Right lung (tissue), 5 donors: ENCODE data around the gene LMF2. TPM values are rescaled to one million over a fixed set of nuclear protein-coding genes. Genes with fewer than 3 reads are reported as not detected.

ENCODE experiments used
- DNase-seq, 2 donors: peaks; one replicate each; pipeline ENCODE4 v3.0.0-alpha.2; 2013
- polyA plus RNA-seq, 5 donors: library from polyadenylated mRNA; unstranded; fragments of 120-200 nt; gene quantifications; one replicate each; pipeline versions ENCODE4 v1.2.1 to v1.2.3, GENCODE V29; 2013; ENCODE audit warnings: inconsistent platforms in 1 of 5, low replicate concordance in 1 of 5; ENCODE audit not compliant: insufficient read length in 5 of 5, insufficient read depth in 1 of 5

Gene LMF2
- polyA plus RNA-seq, 5 donors, result 26.9 to 75.0 (median 45.1) TPM

DNA sequence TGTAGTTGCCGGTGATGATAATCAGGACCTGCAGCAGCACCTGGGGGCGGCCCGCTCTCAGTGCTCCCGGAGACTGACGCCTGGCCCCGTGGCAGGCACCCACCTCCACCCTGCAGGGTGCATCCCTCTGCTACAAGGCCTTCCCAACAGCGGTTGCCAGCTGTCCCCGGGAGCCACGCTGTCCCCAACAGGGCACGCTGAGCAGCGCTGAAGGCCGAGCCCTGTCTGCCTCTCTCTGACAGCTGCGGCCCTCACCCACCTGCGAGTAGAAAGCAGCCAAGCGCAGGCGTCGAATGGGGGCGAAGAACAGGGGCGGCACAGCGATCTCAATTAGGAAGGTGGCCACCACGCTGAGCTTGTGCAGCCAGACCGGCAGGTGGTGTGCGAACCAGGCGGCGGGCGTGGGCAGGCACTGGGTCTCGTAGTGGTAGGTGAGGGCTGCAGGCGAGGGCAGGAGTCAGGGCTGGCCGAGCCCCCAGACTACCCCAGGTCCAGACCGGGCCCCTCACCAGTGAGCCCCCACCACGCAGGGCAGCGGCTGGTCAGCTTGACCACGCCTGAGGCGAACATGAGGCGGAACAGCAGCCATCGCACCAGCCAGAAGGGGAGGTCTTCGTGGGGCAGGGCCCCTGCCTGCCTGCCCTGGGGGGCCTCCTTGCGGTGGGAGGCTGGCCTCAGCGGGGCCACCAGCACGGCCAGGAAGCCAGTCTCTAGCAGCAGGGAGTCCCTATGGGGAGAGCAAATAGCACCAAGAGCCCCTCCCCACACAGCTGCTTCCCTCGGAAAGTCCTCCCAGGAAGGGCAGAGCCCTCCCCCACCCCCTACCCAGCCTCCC, 1.5 kb downstream of the LMF2 start:
- DNase-seq, result no peak

DNA sequence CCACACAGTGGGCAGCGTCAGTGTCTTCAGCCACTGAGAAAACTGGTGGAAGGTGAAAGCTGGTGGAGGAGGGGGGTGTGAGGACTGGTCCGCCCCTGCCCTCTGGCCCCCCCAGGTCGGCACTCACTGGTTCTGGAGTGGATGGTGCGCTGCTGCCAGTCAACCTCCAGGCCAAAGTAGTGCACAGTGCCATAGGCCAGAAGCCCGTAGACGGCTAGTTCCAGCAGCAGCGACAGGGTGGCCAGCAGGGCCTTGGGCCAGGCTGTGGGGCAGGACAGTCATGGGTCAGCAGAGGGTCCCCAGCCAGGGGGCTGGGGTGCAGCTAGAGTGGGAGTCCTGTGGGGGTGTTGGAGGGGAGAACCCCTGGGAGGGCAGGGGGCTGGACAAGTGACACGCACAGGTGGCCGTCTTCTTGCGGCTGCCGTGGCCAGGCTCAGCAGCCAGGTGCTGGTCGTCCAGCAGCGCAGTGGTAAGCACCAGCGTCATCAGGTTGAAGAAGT, 2.2 kb downstream of the LMF2 start:
- DNase-seq, result no peak

GRCh38 chr22:50504369-50505211, 2.9 kb downstream of the LMF2 start:
- DNase-seq, result no peak

DNA sequence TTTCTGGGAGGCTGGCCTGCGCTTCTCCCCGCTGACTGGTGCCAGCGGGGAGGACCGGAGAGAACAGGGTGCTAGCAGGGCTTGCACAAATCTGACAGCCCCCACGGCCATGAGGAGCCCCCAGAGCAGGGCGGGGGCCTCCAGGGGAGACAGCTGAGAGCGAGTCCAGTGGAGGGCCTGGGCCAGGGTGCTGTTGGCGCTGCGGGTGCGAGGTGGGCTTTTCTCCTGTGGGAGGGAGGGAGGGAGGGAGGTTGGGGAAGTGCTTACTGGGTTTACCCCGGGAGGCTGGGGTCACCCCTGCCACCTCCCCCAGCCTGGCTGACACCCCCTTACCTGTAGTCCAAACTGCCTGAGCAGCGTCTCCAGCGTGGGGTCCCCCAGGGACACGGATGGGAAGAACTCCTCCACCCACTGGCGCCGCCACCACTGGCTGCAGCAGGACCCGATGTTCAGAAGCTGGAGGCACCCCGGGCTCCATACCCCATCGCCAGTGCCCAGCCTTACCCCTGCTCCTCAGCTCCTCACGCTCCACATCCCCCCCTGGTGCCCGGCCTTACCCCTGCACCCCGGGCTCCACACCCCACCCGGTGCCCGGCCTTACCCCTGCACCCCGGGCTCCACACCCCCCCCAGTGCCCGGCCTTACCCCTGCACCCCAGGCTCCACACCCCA, 3.9 kb downstream of the LMF2 start:
- no peak for DNase-seq

- no peak for DNase-seq
Observed at GRCh38 chr22:50502628-50503474, 4.7 kb downstream of the LMF2 start.

GRCh38 chr22:50502096-50502495, 5.4 kb downstream of the LMF2 start:
- no peak for DNase-seq

DNA sequence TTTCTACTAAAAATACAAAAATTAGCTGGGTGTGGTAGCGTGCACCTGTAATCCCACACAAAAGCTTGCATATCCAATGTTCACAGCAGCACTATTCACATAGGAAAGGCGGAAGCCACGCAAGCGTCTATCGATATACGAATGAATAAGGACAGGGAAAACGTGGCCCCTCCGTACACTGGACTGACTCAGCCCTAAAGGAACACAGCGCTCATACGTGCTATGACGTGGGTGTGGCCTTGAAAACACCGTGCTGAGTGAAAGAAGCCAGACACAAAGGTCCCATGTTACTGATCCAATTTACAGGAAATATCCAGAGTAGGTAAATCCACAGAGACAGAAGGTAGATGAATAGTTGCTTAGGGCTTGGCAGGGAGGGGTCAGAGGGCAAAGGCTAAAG, 7.0 kb downstream of the LMF2 start:
- DNase-seq, result no peak

DNA sequence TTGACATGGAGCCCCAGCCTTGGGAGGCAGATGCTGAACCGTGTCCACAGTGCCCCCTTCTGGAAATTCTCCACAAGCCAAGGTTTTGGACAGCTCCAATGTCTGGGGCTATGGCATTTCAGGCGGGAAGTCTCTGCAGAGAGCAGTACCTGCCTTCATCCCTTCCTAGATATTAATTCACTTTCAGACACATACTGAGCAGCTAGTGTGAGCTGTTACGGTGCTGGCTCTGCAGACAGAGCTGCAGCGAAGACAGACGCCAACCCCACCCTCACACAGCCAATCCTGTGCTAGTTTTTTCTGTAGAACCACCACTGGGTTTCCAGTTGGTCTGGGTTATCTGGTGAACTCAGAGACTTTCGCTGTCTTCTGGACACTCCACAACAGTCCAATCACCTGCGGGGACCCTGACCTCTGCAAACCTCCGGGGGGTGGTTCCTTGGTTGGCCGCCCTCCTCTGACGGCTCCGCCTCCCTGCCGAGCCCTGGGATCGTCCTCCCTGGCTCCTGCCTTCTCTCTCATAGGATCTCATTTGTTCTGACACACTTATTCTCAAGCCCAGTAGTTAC, 9.1 kb downstream of the LMF2 start:
- no peak for DNase-seq

GRCh38 chr22:50497093-50497492, 10.4 kb downstream of the LMF2 start:
- no peak for DNase-seq

DNA sequence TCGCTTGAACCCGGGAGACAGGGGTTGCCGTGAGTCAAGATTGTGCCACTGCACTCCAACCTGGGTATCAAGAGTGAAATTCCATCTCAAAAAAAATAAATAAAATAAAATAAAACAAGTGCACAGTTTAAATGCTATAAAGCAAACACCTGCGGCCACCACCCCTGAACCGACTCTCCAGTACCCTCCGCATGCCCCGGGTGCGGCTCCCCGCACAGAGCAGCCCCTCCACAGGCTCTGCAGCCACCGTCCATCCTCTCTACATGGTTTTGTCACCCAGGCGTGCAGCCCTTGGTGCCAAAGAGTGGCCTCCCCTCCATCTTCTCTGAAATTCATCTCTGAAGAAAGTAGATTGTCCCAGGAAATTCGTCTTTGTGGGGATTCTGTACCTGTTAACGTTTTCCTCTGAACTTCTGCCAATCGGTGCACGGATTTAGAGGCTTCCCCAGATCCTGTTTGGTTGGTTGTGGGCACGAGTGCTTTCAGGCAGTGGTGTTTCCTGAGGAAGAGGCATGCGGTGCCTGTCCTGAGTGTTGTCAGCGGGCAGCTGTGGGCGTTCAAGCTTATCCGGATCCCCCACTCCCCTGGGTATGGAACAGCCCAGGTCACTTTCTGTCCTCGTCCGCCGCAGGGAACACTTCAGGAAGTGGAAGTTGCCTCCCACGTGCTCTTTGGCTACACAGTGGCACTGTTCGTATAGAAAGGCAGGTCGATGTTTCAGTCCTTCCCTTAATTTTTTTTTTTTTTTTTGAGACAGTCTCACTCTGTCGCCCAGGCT, 16.8 kb downstream of the LMF2 start:
- no peak for DNase-seq

- no peak for DNase-seq
Observed at GRCh38 chr22:50489363-50490243, 17.9 kb downstream of the LMF2 start.

GRCh38 chr22:50488886-50489285, 18.6 kb downstream of the LMF2 start:
- no peak for DNase-seq

- DNase-seq, result no peak
Observed at GRCh38 chr22:50488006-50488677, 19.4 kb downstream of the LMF2 start.

- DNase-seq, result no peak
Observed at GRCh38 chr22:50487290-50488005, 20.1 kb downstream of the LMF2 start.

- no peak for DNase-seq
Observed at GRCh38 chr22:50486561-50487289, 20.8 kb downstream of the LMF2 start, which contains the start of gene MIOX. TSS of gene MIOX (plus strand) at chr22:50486859. CDS start at chr22:50486898, 39 bp downstream.

DNA sequence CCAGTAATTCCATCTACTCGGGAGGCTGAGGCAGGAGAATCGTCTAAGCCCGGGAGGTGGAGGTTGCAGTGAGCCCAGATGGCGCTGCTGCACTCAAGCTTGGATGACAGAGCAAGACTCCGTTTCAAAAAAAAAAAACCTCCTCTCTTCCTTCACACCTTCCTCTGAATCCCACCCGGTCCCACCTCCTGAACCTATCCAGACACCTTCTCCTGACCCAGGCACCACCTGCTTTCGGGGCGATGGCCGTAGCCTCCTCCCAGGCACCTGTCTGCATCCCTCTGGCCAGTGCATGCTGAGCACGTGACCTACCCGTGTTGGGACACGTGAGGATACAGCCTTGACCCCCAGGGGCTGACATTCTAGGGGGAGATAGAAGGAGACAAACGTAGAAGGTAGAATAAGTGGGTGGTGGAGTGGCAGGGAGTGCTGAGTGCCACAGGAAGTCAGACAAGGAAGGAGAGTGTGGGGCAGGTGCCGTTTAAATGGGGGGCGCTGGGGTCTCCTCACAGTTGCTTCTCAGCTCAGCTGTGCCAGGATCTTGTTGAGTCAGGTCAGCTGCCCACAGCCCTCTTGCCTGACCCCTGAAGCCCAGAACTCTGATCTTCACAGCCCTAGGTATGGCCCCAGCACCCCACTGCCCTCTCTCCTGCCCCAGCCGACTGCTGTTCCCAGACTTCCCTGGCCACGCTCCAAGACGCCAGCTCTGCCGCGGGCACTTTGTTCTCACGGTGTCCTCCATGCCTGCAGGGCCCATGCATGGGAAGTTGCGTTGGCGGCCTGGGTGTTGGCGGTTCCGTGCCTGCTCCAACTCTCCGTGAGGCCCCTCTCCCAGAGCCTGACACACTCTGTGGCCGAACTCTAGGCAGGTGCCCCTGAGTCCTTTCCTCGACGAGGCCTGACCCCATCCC, 22.0 kb downstream of the LMF2 start:
- DNase-seq, result no peak
